A549 (cell line): Measurements from ENCODE around the gene AHCYL2.
"Not testable (repeated sequence)": the region's sequence is repeated elsewhere in the genome, so short reads cannot be mapped to it uniquely, and the experiment has no call there.

ENCODE experiments used
- MYC ChIP-seq: IDR thresholded peaks from 2 replicates; pipeline ENCODE4 v1.6.1; 2012; ENCODE audit warnings: mild to moderate bottlenecking, inconsistent platforms, low read length, improper control_type of control experiment, borderline replicate concordance
- USF2 ChIP-seq: fragments of 450-650 bp; IDR thresholded peaks from 2 replicates; pipeline ENCODE4 v1.6.1; 2014; ENCODE audit warnings: antibody characterized with exemption
- ZNF302 ChIP-seq: fragments of 250-450 bp; sonication (Bioruptor Pico); IDR thresholded peaks from 2 replicates; pipeline ENCODE4 v1.9.0; 2021; ENCODE audit warnings: inconsistent platforms, mild to moderate bottlenecking, moderate library complexity
- TF ChIP-seq, protein P1 (sequence below): fragments of >200 bp; sonication (Bioruptor Twin); formaldehyde crosslinking; IDR thresholded peaks from 3 replicates; pipeline ENCODE4 v1.5.1; 2016

DNA sequence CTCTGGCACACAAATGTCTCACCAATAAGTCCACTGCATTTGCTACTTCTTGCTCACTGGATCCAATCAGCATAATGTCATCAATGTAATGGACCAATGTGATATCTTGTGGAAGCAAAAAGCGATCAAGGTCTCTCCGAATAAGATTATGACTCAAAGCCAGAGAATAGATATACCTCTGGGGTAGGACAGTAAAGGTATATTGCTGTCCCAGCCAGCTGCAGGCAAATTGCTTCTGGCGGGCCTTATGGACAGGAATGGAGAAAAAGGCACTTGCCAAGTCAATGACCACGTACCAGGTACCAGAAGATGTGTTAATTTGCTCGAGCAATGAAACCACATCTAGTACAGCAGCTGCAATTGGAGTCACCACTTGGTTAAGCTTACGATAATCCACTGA, 222.6 kb downstream of the AHCYL2 start:
- TF ChIP-seq, protein P1, sequence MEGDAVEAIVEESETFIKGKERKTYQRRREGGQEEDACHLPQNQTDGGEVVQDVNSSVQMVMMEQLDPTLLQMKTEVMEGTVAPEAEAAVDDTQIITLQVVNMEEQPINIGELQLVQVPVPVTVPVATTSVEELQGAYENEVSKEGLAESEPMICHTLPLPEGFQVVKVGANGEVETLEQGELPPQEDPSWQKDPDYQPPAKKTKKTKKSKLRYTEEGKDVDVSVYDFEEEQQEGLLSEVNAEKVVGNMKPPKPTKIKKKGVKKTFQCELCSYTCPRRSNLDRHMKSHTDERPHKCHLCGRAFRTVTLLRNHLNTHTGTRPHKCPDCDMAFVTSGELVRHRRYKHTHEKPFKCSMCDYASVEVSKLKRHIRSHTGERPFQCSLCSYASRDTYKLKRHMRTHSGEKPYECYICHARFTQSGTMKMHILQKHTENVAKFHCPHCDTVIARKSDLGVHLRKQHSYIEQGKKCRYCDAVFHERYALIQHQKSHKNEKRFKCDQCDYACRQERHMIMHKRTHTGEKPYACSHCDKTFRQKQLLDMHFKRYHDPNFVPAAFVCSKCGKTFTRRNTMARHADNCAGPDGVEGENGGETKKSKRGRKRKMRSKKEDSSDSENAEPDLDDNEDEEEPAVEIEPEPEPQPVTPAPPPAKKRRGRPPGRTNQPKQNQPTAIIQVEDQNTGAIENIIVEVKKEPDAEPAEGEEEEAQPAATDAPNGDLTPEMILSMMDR = not testable (repeated sequence)
- not testable (repeated sequence) for TF ChIP-seq MYC, ZNF302, USF2
